OCI-LY7 (cell line): ENCODE measurements around the gene CNPY3. TPM values are rescaled to one million over a fixed set of nuclear protein-coding genes. Genes with fewer than 3 reads are reported as not detected.

Source experiments
- BruUV-seq: library from RNA; stranded (reverse); fragments of 400-500 nt; replicated peaks from 2 replicates; lab custom pipeline; 2021; lab: Mats Ljungman, UMichigan
- CTCF ChIA-PET: fragments of 300-600 bp; sonication (Branson Sonifier 250); formaldehyde crosslinking; loops from one replicate; lab custom pipeline; 2022; ENCODE audit warnings: antibody characterized with exemption; ENCODE audit not compliant: unreplicated experiment; lab: Charles Lee
- POLR2A ChIA-PET: fragments of 300-600 bp; sonication (Branson Sonifier 250); formaldehyde crosslinking; loops from one replicate; lab custom pipeline; 2022; ENCODE audit warnings: antibody characterized with exemption; lab: Charles Lee
- DNase-seq: peaks from one replicate; pipeline ENCODE4 v3.0.0-alpha.2; 2015; ENCODE audit warnings: low spot score
- H2AFZ ChIP-seq: fragments of 200-600 bp; sonication (generic), shearing (Covaris generic); 2 replicates; pipeline ENCODE4 v1.6.1; 2014; ENCODE audit warnings: mild to moderate bottlenecking, antibody characterized with exemption, low read length, moderate library complexity
- H3K27ac ChIP-seq: fragments of 200-600 bp; sonication (generic); 2 replicates; pipeline ENCODE4 v1.5.1; 2014; ENCODE audit warnings: mixed run types, low read depth, mild to moderate bottlenecking, moderate library complexity, low read length, inconsistent platforms; ENCODE audit not compliant: poor library complexity, severe bottlenecking
- H3K36me3 ChIP-seq: fragments of 200-600 bp; sonication (generic); 2 replicates; pipeline ENCODE4 v1.6.1; 2014; ENCODE audit warnings: mild to moderate bottlenecking, antibody characterized with exemption, low read length, moderate library complexity, mixed read lengths; ENCODE audit not compliant: insufficient read depth
- H3K4me1 ChIP-seq: fragments of 200-600 bp; sonication (generic); 2 replicates; pipeline ENCODE4 v1.5.1; 2014; ENCODE audit warnings: mild to moderate bottlenecking, low read length; ENCODE audit not compliant: insufficient read depth, poor library complexity, severe bottlenecking
- H3K4me2 ChIP-seq: fragments of 200-600 bp; sonication (generic); 2 replicates; pipeline ENCODE4 v1.6.1; 2014; ENCODE audit warnings: mild to moderate bottlenecking, low read length
- H3K4me3 ChIP-seq: fragments of 200-600 bp; sonication (generic); 2 replicates; pipeline ENCODE4 v1.5.1; 2014; ENCODE audit warnings: mild to moderate bottlenecking, low read depth, low read length; ENCODE audit not compliant: poor library complexity, severe bottlenecking
- H3K79me2 ChIP-seq: fragments of 200-600 bp; sonication (generic); 2 replicates; pipeline ENCODE4 v1.6.1; 2016; ENCODE audit warnings: low read depth, mild to moderate bottlenecking, low read length, moderate library complexity, mixed read lengths; ENCODE audit not compliant: insufficient read depth
- H3K9me2 ChIP-seq: fragments of 200-600 bp; sonication (generic); 2 replicates; pipeline ENCODE4 v1.6.1; 2016; ENCODE audit warnings: mild to moderate bottlenecking, low read length, mixed read lengths; ENCODE audit not compliant: insufficient read depth
- H3K9me3 ChIP-seq: fragments of 200-600 bp; sonication (generic); 2 replicates; pipeline ENCODE4 v1.6.1; 2014; ENCODE audit warnings: mild to moderate bottlenecking, mixed run types, low read length, mixed read lengths
- H4K20me1 ChIP-seq: fragments of 200-600 bp; sonication (generic); 2 replicates; pipeline ENCODE4 v1.6.1; 2014; ENCODE audit warnings: mild to moderate bottlenecking, antibody characterized with exemption, low read length, moderate library complexity, mixed read lengths; ENCODE audit not compliant: insufficient read depth
- EZH2phosphoT487 ChIP-seq: fragments of 200-600 bp; sonication (generic); IDR thresholded peaks from 2 replicates; pipeline ENCODE4 v1.6.1; 2018; ENCODE audit warnings: low read depth, borderline replicate concordance, mild to moderate bottlenecking, mixed run types, antibody characterized with exemption, low read length, moderate library complexity, mixed read lengths
- intact Hi-C: fragments of 100-400 bp; cut with micrococcal nuclease; formaldehyde crosslinking; loops from one replicate; pipeline ENCODE4 v1.10.0; 2022; ENCODE audit not compliant: unreplicated experiment
- total RNA-seq, 2 experiments: library from RNA; depleted of rRNA in 1 of 2; stranded (reverse); fragments of >200 nt in 1 of 2; shearing (Covaris generic) in 1 of 2; gene quantifications; 2 replicates each; pipeline ENCODE4 v1.2.3, GENCODE V29; 2014 to 2022
- TF ChIP-seq, protein P1 (sequence below): fragments of 200-600 bp; sonication (generic); conservative IDR thresholded peaks from 2 replicates; pipeline ENCODE4 v1.5.1; 2014; ENCODE audit warnings: mild to moderate bottlenecking, antibody characterized with exemption, low read length, moderate library complexity, mixed read lengths

The CNPY3 gene
- total RNA-seq, 2 experiments from 2014 or later: 69.3 to 77.2 TPM

GRCh38 chr6:42921801-42922200 is 7.5 kb upstream of the CNPY3 start:
- DNase-seq: no peak
- ChIA-PET POLR2A (interaction anchor here (0.6 to 0.7 kb wide), 2 partner anchors 114 to 591 kb away, joined by 3 read pairs; no protein-coding TSS in a partner anchor), CTCF (no interaction called here)
- Histone ChIP-seq H4K20me1 (no peaks in the 10 kb centered on the region), H2AFZ (no peak overlapping the region), H3K79me2 (no peaks in the 10 kb centered on the region), H3K36me3 (no peaks in the 10 kb centered on the region), H3K4me2 (no peak overlapping the region), H3K9me3 (no peaks in the 10 kb centered on the region), H3K4me1 (peaks cover 13% of the 10 kb centered on the region), H3K4me3 (no peak overlapping the region), H3K9me2 (no peaks in the 10 kb centered on the region), H3K27ac (no peak overlapping the region)
- no TSS peak for BruUV-seq
- intact Hi-C loops: no loop called here
- TF ChIP-seq, protein P1, sequence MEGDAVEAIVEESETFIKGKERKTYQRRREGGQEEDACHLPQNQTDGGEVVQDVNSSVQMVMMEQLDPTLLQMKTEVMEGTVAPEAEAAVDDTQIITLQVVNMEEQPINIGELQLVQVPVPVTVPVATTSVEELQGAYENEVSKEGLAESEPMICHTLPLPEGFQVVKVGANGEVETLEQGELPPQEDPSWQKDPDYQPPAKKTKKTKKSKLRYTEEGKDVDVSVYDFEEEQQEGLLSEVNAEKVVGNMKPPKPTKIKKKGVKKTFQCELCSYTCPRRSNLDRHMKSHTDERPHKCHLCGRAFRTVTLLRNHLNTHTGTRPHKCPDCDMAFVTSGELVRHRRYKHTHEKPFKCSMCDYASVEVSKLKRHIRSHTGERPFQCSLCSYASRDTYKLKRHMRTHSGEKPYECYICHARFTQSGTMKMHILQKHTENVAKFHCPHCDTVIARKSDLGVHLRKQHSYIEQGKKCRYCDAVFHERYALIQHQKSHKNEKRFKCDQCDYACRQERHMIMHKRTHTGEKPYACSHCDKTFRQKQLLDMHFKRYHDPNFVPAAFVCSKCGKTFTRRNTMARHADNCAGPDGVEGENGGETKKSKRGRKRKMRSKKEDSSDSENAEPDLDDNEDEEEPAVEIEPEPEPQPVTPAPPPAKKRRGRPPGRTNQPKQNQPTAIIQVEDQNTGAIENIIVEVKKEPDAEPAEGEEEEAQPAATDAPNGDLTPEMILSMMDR: no peak
- no peak for TF ChIP-seq EZH2phosphoT487

GRCh38 chr6:42923666-42924065 is 5.6 kb upstream of the CNPY3 start:
- Histone ChIP-seq H3K79me2 (no peaks in the 10 kb centered on the region), H3K9me3 (no peaks in the 10 kb centered on the region), H3K27ac (no peak overlapping the region), H3K4me2 (peak overlapping the region; percentile 26), H3K4me1 (peaks cover 21% of the 10 kb centered on the region), H4K20me1 (no peaks in the 10 kb centered on the region), H3K4me3 (no peak overlapping the region), H2AFZ (no peak overlapping the region), H3K36me3 (no peaks in the 10 kb centered on the region), H3K9me2 (no peaks in the 10 kb centered on the region)
- no peak for TF ChIP-seq EZH2phosphoT487
- TF ChIP-seq, protein P1: no peak
- BruUV-seq: no TSS peak
- no peak for DNase-seq
- CTCF ChIA-PET: no interaction called here
- POLR2A ChIA-PET: interaction anchor here (0.8 kb wide), 1 partner anchor 222 kb away, joined by 3 read pairs; no protein-coding TSS in a partner anchor
- intact Hi-C loops: no loop called here

- intact Hi-C loops: no loop called here
- Histone ChIP-seq H4K20me1 (peaks cover 2% of the 10 kb centered on the region; the same call in 1 of the 2 replicates), H2AFZ (no peak overlapping the region), H3K27ac (no peak overlapping the region), H3K9me3 (no peaks in the 10 kb centered on the region), H3K4me1 (peaks cover 21% of the 10 kb centered on the region), H3K79me2 (peaks cover 2% of the 10 kb centered on the region; the same call in 1 of the 2 replicates), H3K4me3 (no peak overlapping the region), H3K36me3 (peaks cover 1% of the 10 kb centered on the region; the same call in 1 of the 2 replicates), H3K9me2 (no peaks in the 10 kb centered on the region), H3K4me2 (no peak overlapping the region)
- DNase-seq: no peak
- POLR2A ChIA-PET: no interaction called here
- CTCF ChIA-PET: interaction anchor here (0.6 kb wide), 1 partner anchor 158 kb away, joined by 3 read pairs; no protein-coding TSS in a partner anchor
- no TSS peak for BruUV-seq
- no peak for TF ChIP-seq EZH2phosphoT487
- TF ChIP-seq, protein P1: no peak
These were observed 3.9 kb upstream of the CNPY3 start for GRCh38 chr6:42925248-42925857.
